NCI-H2196 treated with DMSO at 0.1 percent for 48 hours (cell line): ENCODE results near the gene MAGEF1.
A peak's percentile ranks its signal among the peaks of the same experiment; 100 is the strongest.

Experiments used
- DNase-seq: peaks from one replicate; lab custom pipeline; 2025; ENCODE audit not compliant: unreplicated experiment; lab: John Stamatoyannopoulos, UW

The MAGEF1 gene, protein sequence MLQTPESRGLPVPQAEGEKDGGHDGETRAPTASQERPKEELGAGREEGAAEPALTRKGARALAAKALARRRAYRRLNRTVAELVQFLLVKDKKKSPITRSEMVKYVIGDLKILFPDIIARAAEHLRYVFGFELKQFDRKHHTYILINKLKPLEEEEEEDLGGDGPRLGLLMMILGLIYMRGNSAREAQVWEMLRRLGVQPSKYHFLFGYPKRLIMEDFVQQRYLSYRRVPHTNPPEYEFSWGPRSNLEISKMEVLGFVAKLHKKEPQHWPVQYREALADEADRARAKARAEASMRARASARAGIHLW

DNA sequence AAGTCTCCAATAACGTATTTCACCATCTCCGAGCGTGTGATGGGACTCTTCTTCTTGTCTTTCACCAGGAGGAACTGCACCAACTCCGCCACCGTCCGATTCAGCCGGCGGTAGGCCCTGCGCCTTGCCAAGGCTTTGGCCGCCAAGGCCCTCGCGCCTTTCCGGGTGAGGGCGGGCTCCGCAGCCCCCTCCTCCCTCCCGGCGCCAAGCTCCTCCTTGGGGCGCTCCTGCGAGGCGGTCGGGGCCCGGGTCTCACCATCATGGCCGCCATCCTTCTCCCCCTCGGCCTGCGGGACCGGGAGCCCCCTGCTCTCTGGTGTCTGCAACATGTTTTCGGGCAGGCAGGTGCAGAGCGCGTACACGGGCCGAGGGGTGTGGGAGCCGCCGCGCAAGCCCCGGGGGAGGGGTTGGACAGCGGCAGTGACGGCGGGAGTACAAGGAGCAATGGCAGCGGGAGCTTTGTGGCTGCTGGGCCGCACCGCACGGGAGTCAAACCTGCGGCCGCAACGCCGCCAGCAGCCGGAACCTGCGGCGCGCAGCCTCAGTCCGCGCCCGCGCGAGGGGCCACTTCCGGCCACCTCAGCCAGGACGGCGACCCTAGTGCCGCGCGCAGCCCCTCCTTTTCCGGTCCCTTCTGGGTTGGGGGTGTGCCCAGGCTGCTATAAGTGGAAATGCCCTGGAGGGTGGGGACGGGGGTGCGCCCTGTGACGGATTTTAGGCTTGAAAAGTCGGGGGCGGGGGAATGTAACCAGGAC is at the start of gene MAGEF1:
Gene MAGEF1 (minus strand): TSS at position 572 of the 755 bp plus-strand sequence. CDS start 243 bp downstream, at position 329.
- DNase-seq: peak; percentile 93

DNA sequence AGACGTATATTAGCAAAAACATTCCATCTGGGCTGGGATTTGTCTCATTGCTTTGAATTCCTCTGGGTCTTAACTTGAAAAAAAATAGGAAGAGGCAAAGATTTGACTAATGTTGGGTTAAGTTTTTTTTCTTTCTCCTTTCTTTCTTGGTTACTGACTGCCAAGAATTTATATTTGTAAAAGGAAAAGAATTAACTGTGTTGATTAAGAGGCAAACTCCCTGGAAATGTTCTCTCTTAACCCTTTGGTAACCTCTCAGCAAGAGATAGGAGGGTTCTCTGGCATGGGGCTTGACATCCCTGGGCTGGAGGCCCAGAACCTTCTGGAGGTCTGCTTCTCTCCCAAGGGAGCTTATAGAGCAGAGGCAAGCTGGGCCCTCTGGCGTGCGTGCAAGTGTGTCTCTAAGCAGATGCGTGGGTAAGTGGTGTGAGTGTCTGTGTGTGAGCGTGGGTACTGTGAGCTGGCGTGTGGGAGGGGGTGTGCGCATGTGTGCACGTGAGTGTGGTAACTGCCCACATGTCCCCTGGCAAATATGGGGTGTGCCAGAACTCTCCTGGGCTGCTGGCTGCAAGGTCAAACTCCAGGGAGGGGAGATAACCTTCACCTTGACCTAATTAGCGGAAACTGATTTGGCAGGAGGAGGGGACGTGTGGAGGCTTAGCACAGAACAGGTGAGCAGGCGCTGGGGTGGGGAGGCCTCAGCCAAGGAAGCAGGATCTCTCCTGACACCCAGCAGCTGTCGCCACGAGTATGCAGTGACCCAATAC is 49.4 kb upstream of the MAGEF1 start:
- no peak for DNase-seq

DNA sequence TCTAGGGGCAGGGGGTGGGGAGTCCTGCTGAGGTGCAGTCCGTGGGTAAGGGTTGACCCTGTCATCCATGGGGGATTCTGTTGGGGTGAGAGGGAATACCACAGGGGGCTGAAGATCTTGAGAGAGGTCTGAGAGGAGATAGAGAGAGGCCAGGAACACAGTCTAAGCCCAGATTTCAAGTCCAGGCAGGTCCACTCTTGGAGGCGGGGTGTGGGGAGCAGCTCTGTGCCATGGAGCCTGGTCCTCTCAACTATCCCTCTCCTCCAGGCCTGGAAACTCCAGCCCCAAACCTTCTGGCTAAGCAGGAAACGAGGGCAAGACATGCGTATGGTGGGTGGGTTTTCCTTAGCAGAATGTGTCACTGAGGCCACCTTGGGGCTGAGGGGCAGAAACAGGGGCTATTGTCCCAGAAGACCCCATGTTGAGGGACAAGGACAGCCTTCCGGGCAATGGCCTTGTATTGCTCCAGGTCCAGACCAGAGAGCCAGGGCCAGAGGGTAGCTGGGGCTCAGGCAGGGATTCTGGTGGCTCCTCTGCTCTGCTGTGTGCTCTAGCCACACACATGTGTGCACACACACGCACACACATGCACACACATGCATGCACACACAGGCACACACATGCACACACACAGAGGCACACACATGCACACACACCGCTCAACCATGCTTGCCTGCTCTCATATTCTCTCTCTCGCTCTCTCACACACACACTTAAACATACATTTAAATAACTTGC is 48.6 kb upstream of the MAGEF1 start:
- DNase-seq: no peak

DNA sequence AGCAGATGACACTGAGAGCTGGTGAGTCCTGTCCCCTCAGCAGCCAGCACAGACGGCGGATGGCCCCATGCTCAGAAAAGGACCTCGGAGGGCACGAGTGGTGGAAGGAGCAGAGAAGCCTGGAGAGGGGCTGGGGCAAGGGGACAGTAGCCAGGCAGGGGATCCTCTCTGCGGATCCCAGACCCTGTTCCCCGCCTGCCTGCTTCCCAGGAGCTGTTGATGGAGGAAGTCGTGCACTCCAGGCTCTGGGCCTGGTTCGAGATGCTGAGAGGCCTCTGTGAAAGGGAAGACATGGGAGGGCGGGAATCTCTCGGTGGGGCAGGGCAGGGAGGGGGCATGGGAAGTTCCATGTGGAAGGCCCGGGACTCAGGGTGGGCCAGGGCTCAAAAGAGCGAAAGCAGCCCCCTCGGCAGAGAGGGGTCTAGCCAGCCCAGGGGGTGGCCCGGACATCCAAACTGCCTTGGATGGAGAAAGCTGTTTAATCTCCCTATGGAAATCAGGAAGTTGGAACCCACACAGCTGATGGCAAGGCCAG is 47.9 kb upstream of the MAGEF1 start:
- DNase-seq: no peak

DNA sequence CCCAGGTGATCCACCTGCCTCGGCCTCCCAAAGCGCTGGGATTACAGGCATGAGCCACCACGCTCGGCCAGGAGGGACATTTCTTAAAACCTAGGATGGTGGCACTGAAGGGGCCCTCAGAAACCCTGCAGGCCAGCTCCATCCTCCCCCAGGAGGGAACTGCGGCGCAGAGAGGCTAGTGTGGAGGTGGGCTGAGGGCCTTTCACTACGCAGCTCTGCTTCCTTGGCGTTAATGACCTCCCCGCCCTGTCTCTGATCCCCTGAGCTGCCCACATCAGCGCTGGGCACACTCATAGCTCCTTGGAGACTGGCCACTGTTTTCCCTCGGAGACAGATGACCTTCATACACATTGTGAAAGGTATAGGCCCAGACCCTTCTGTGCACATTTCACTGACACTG is 46.2 kb upstream of the MAGEF1 start:
- no peak for DNase-seq

DNA sequence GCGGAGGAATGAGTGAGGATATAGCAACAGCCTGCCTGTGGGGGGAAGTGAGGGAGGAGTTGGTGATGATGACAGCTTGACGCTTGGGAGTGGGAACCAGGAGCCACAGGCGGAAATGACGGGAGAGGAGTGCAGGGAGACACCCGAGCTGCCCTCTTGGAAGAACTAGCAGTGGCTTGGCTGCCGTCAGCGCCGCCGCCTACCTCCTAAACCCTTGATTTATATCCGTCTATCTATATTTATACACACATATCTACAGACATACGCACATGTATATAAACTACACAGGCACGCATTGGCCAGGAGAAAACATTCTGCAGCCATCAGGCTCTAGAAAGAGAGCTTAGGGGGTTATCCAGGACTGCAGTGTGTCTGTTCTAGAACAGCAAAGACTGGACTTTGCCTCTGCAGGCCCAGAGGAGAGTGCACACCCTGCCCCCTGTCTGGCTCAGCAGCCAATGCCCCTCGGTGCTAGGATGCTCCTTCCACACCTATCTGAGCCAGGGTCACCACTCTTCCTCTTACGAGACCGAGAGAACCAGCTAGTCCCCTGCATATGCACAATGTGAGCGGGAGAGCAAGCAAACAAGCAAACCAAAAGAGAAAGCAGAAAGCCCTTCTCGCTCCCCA is 45.3 kb upstream of the MAGEF1 start:
- DNase-seq: no peak

DNA sequence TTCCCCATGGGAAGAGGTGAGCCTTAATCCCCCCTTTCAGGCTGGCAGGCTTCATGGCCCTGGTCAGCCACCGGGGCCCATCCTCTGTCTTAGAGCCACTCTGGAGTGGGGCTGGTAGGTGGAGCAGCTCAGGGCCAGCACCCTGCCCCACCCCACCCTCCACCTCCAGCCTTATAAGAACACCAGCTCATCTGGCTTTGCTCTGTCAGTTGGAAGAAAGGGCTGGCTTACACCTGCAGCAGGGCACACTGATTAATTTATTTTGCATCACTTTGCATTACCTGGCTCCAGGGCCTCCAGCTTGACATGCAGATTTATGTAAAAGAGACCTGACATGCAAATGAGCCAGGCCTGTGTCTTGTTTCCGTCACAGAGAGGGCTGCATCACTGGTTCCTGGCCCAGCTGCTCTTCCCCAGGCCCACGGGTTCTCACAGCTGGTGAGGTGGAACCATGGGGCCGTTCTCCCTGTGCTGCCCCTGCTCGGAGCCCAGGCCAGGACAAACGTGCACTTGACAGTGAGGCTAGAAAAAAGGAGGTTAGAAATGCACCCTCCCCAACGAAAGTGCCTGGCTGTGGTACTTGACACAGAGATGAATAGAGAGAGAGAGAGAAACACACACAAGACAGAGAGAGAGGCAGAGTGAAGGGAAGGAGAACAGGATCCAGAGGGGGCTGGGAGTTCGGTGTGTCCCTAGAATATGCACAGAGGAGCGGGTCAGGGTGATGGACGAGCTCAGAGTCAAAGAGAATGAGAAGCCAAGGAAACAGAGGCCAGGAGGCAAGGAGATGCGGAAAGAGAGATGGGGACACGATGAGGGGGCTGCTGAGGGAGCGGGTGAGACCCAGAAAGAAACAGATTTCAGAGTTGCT is 44.5 kb upstream of the MAGEF1 start:
- DNase-seq: peak; percentile 59

DNA sequence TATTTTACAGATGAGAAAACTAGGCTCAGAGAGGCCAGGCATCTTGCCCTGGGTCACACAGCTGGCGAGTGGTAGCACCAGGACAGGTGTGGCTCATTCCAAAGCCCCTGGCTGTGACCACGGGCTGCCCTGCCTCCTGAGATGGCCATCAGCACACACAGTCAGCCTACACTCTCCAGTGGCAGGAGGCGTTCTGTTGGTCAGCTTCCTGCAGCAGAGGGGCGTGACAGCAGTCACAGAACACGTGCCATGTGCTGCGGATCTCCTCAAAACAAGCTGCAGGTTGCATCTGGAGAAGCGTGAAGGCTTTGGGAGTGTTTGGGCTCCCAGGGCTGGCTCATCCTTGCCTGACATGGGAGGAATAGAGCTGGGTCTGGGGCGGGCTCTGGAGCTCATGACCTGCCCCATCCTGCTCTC is 43.5 kb upstream of the MAGEF1 start:
- no peak for DNase-seq

DNA sequence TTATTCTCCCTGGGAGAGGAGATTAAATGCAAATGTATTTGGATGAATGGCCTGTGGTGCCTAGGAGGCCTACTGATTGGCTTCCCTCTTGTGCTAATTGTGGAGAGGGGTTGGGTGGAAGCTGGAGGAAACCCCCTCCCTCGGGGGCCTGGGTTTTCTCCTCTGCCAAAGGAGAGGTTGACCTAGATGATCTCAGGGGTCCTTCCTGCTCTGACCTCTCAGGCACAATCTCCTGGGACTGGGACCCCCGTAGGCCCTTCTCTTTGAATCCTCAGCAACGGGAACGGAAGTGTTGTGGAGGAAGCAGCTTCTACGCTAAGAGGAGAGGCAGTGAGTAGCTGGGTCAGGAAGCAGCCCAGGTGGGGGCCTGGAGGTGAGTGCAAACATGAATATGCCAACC is 40.5 kb upstream of the MAGEF1 start:
- DNase-seq: no peak

DNA sequence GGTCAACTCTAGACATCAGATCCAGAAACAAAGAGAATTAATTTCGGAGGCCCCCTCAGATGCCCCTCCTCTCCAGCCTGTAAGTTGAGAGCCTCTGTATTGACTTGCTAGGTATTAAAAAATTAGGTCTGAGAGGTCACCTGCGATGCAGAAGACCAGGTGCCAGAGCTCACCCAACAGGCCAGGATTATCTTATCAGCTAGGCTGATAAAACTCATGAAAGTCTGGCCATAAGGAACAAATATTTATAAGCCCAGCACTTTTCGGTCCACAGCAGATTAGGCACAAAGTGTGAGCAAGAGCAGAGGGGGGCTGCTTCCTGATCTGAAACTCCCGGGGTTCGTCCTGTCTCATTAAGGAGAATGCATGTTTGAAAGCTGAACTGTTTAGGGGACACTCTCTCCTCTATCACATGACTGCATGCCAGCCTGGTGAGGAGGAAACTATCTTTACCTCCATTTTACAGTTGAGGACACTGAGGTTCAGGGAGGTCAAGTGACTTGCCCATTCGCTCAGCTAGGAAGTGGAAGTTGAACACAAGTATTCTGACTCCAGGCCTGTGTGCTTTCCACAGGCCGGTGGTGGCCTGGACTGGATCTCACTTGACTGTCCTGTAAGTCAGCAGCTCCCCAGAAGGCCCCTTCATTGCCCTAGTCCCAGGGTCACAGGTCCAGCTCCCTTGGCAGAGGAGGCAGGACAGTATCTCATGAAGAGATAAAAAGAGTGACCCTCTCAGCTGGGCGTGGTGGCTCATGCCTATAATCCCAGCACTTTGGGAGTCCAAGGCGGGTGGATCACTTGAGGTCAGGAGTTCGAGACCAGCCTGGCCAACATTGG is 39.6 kb upstream of the MAGEF1 start:
- DNase-seq: no peak

DNA sequence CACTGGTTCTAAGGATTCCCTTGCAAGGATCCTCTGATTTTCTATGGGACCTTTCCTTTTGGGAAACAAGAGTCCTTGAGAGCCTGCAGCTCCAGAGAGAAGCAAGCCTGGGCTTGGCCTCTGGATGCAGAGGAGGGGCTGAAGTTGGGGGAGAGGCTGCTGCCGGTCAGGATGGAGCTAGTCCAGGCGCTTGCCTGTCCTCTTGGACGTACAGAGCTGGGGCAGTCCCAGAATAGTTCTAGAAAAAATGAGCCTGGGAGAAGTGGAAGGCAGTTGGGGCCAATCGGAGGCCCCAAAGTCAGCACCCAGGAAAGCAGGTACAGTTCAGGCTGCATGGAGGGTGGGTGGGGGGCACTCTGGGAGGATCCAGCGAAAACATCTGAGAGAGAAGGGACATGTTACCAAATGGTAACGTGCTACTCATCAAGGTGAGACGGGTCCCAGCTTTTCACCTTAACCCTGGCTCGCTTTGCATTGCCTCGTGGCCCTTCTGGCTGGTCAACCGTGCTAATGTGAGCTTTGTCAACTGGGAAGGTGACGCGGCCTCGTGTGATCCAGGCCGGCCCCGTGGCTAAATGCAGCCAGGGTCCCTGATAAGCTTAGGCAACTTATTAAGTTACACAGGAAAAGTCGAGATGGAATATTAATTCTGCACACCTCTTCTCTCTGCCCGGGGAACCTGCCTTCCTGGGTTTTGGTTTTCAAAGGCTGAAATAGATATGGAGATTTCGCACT is 38.7 kb upstream of the MAGEF1 start:
- no peak for DNase-seq

DNA sequence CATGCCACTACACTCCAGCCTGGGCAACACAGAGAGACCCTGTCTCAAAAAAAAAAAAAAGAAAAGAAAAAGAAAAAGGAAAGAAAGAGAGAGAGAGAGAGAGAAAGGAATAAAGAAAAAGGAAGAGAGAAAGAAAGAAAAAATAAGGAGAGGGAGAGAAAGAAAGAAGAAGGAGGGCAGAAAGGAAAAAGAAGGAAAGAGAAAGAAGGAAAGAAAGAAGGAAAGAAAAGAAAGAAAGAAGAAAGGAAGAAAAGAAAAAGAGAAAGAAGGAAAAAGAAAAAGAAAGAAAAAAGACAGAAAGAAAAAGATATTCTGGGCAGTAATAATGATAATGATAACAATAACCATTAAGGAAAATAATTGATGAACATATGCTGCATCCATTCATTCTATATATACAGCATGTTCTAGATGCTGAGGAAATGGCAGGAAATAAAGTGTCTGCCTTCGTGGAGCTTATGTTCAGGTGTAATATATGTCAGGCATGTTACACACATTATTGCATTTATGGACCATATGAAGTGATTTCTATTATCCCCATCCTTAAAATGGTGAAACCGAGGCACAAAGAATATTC is 37.4 kb upstream of the MAGEF1 start:
- no peak for DNase-seq

DNA sequence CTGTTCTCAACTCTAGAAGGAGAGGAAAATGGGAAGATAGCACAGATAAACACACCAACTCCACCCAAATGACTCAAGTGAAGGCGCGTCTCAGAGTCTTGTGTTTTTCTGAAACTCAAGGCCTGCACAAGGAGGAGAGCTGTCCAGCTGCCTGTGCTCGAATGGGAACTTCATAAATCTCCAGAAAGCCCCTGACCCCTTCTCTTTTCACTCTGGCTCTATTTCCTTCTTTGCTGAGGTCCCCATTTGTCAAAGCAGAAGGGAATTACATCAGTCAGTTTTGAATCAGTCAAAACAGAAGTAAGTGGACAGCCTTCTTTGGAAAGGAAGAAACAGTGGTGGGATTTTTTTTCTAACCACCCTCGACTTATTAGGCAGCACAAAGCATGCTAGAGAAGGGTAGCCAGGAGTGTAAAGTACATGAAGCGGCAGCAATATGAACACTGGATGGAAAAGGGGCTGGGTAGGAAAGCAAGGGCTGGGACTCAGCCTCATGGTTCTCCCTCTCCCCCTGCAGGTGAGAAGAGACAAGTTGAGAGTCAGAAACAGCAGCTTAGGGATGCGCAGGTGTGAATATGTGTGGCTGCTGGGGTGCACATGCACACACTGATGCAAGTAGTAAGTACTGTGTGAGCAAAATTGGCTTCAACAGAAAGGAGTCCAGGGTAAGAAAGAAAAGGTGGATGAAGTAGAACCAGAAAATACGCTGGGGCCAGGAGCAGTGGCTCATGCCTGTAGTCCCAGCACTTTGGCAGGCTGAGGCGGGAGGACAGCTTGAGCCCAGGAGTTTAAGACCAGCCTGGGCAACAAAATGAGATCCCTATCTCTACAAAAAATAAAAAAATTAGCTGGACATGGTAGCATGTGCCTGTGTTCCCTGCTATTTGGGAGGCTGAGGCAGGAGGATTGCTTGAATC is 36.6 kb upstream of the MAGEF1 start:
- peak; percentile 35 for DNase-seq

DNA sequence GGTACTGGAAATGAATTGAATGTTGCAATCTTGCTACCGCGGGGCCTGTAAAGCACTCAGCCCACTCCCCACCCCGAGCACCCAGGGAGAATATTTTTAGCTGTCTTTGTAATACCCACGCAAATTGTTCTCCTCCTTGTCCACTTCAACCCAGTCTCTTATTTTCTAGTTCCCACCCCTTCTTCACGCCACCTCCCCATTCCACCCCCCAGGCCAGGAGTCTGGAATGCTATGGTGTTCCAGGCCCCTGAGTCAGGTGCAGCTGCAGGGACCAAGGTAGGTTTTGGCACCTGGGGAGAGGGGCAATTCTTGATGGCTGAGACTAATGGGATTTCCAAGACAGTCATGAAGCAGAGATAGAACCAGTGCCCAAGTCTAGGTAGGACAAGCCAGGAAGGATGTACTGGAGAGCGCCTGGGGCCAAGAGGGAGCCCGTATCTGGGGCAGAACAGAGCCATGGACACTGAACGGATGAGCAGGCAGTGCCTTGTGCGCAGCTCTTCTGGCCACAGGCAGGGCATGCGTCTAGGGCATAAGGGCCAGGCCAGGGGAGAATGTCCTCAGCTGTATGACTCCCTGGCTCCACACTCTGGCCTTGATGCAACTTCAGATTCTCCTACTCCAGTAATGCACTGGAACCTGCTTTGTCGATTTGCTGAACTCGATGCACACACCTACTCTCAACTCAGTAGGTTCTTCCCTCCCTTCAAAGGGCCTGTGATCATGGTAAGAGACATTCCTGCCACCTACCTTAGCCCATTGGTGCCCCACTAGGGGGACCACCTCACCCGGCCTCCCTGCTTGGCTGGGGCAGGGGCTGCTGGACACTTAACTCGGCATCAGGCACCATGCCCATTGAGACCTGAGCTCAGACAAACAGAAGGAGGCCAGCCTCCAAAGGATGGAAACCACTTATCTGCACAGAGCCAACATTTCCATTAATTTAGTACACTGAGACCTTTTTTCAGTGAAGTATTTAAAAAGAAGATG is 34.6 kb upstream of the MAGEF1 start:
- DNase-seq: no peak

DNA sequence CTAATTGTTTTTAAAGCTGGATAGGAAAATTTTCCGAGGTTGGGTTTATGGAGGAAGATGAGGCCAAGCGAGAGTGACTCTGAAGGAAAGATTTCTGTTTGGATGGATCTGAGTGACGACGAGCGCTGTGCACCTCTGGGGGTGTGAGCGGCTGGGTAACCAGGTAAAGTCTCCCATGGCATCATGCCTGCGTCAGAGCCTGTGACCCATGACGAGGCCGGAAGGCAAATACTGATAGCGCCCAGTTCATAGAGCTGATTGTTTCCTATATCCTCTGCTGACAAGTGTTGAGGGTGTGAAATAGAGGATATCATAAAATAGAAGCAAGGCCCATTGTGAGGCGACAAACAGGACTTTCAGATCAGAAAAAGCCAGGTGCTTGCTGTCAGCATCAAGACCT is 33.7 kb upstream of the MAGEF1 start:
- DNase-seq: no peak
